T-helper 1 cell treated with Interleukin-12 subunit alpha and Interleukin-12 subunit beta and Interleukin-4 antibody, amounts not matched to agents 30 μg/mL and 1 μg/mL, for 36 hours (primary cell): ENCODE data around the gene SNTG2.
"Not testable (repeated sequence)": the region's sequence is repeated elsewhere in the genome, so short reads cannot be mapped to it uniquely, and the experiment has no call there.

Experiments used
- H3K27ac Mint-ChIP-seq: one replicate; pipeline ENCODE4 v1.8.0; 2021; ENCODE audit warnings: mild to moderate bottlenecking, mixed read lengths
- H3K27me3 Mint-ChIP-seq: one replicate; pipeline ENCODE4 v1.8.0; 2021; ENCODE audit warnings: low read depth, mixed read lengths
- H3K36me3 Mint-ChIP-seq: one replicate; pipeline ENCODE4 v1.8.0; 2021; ENCODE audit warnings: low read depth, mixed read lengths
- H3K4me1 Mint-ChIP-seq: one replicate; pipeline ENCODE4 v1.8.0; 2021; ENCODE audit warnings: low read depth, mixed read lengths
- H3K4me3 Mint-ChIP-seq: one replicate; pipeline ENCODE4 v1.8.0; 2021; ENCODE audit warnings: mild to moderate bottlenecking, moderate library complexity, mixed read lengths
- H3K9me3 Mint-ChIP-seq: one replicate; pipeline ENCODE4 v1.8.0; 2021; ENCODE audit warnings: mixed read lengths

The SNTG2 gene

DNA sequence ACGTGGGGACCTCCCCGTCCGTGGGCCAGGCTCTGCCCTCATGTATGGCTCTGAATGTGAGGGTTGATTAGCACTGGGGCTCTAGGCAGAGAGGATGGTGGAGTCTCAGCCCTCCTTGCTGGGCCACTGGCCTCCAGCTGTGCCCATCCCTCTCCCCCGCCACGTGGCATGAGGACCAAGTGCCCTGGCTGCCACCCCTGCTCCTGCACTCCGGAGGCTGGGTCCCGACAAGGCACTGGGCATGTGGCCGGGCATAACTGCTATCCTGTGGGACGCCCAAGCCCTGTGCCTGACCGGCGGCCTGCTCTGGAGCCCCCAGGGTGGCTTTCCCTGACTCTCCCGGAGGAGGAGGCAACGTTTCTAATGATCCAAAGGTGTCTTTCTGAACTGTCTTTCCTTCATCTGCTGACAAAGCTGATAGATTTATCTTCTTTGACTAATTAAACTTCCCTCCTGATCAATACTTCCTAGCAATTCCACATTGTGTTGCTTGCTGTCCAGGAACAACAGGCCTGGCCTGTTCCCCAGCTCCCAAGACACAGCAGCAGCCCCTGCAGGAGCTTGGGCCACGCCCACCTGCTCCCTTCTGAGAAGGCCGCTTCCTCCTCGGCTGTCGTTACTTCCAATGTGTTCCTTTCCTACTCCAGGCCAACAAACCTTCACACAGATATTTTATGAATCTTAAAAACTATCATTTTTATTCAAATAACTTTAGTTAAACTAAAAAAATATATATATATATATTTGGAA, 132.0 kb downstream of the SNTG2 start:
- H3K9me3 Mint-ChIP-seq = no peaks in the 10 kb centered on the region
- H3K27me3 Mint-ChIP-seq = no peaks in the 10 kb centered on the region
- H3K4me1 Mint-ChIP-seq = no peaks in the 10 kb centered on the region
- H3K4me3 Mint-ChIP-seq = no peak overlapping the region
- no peak overlapping the region for H3K27ac Mint-ChIP-seq
- no peaks in the 10 kb centered on the region for H3K36me3 Mint-ChIP-seq

DNA sequence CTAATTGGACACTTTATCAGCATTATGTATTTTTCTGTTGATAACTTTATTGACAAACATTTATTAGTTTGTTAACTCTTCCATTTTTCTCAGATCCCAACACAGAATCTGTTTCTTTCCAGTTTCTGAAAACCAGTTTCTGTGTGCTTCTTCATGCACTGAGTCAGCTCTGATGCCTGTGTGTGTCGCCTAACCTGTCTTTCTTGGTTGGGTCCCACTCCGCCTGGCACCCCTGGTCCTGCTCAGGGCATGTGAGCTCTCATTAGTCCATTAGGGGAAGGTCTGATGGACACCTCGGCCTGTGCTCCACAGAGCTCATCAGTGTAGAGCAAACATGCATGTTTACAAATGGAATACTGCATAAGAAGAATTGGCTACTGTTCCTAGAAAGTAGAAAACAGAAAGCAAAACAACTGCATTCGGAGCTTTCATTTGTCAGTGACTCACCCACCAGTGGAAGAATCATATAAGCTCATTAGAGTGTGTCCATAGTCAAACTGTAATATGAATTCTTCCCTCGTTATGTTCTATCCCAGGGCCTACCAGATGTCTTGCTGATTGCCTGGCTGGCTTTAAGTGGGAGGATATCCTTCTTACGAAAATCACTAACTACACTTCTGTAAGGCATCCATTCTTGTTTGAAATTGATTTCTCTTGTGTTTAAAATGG, 137.7 kb downstream of the SNTG2 start:
- Mint-ChIP-seq H3K36me3 (peaks cover 2% of the 10 kb centered on the region), H3K4me1 (peaks cover 2% of the 10 kb centered on the region), H3K27me3 (no peaks in the 10 kb centered on the region), H3K9me3 (no peaks in the 10 kb centered on the region), H3K27ac (no peak overlapping the region), H3K4me3 (no peak overlapping the region)

DNA sequence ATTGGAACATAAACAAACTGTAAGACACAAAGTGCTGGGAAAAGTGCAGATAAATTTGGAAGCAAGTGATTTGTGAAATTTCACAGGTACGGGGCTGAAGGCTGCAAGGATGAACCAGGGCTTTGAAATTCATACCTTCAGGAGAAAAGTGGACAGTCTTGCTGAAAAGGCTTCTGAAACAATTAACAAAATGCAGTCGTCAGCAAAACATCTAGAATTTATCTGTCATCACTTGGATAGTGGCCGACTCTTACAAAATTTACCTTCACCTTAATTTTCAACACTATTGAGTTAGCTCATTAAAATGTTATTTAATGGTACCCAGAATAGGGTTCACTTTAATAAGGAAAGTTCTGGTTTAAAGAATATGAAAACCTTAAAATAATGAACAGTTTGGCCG, 138.3 kb downstream of the SNTG2 start:
- peaks cover 2% of the 10 kb centered on the region for H3K4me1 Mint-ChIP-seq
- no peaks in the 10 kb centered on the region for H3K9me3 Mint-ChIP-seq
- peaks cover 2% of the 10 kb centered on the region for H3K36me3 Mint-ChIP-seq
- no peak overlapping the region for H3K4me3 Mint-ChIP-seq
- no peak overlapping the region for H3K27ac Mint-ChIP-seq
- no peaks in the 10 kb centered on the region for H3K27me3 Mint-ChIP-seq

DNA sequence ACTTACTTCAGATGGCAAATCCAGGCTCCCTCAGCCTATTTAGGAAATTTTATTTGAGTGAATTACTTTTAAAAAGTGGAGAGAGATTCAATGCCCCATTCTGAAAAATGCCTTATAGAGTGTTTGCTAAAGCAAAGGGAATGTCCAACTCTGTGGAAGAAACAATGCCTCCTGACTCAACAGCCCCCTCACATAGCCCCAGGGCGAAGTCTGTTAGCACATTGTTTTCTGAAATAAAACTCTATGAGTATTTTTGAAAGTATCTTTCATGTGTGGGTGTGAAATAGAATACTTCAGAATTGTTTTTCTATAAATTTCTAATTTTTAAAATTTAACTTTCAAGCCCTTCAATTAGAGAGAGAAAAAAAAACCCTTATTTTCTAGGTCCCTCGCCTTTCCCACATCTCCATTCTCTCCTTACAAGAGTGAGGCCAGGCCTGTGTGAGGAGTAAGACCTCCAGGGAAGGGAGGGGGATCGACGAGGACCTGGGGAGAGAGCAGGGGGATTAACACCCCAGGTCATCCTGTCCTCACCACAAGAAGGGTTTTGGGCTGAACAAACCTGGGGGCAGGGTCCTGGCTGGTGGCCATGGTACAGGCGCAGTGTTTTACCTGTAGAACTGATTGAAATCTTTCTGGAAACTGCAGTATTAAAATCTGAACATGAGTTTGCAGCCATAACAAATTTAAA, 141.4 kb downstream of the SNTG2 start:
- Mint-ChIP-seq H3K4me1 (peaks cover 2% of the 10 kb centered on the region), H3K27me3 (no peaks in the 10 kb centered on the region), H3K4me3 (no peak overlapping the region), H3K36me3 (peaks cover 2% of the 10 kb centered on the region), H3K27ac (no peak overlapping the region), H3K9me3 (no peaks in the 10 kb centered on the region)

DNA sequence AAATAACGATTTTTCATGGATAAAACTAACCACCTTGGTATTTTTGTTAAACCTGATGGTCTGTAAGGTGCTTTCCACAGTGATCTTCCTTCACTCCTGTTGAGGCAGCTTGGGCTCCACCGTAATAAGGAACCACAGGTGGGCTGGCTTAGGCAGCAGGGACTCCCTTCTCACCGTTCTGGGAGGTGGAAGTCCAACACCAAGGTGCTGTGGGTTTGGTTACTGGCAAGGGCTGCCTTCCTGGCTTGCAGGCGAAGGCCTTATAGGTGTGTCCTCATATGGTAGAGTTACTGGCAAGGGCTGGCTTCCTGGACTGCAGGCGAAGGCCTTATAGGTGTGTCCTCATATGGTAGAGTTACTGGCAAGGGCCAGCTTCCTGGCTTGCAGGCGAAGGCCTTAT, 143.0 kb downstream of the SNTG2 start:
- H3K27me3 Mint-ChIP-seq, H3K4me1 Mint-ChIP-seq, H3K4me3 Mint-ChIP-seq, H3K36me3 Mint-ChIP-seq, H3K27ac Mint-ChIP-seq, H3K9me3 Mint-ChIP-seq: not testable (repeated sequence)

DNA sequence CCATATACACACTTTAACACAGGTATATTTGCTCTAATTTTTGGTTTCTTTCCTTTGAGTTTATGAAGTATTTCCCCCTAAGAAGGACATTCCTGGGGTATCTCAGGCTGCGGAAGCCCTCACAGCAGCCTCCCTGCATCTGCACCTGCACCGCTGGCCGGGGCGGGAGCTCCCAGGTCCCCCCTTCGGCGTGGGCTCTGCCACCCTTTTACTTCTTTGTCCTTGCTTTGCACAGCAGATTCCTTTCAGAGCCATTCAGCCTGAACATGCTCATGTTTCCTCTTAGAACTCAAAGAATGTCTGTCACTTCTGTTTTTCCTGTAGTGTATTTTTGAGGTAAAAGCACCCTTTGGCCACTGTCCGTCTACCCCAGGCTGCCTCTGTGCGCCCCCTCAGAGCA, 146.5 kb downstream of the SNTG2 start:
- Mint-ChIP-seq H3K4me1 (peaks cover 2% of the 10 kb centered on the region), H3K9me3 (no peaks in the 10 kb centered on the region), H3K27ac (no peak overlapping the region), H3K27me3 (no peaks in the 10 kb centered on the region), H3K36me3 (peaks cover 2% of the 10 kb centered on the region), H3K4me3 (no peak overlapping the region)

DNA sequence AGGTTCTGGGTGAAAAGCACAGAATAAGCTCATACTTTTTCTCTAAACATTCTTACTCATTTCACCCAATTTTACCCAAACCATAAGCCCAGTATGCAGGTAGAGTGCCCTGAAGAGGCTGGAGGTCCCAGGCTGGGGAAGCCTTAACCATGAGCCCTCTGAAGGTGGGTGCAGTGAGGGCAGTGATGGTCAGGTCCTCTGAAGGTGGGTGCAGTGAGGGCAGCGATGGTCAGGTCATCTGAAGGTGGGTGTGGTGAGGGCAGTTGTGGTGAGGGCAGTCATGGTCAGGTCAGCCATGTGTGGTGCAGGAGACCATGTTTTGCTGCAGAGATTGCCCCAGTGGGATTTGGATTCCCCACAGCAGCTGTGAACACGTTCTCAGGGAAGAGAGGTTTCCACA, 148.8 kb downstream of the SNTG2 start:
- no peak overlapping the region for H3K27ac Mint-ChIP-seq
- no peaks in the 10 kb centered on the region for H3K27me3 Mint-ChIP-seq
- H3K9me3 Mint-ChIP-seq = no peaks in the 10 kb centered on the region
- H3K4me1 Mint-ChIP-seq = no peaks in the 10 kb centered on the region
- no peak overlapping the region for H3K4me3 Mint-ChIP-seq
- H3K36me3 Mint-ChIP-seq = no peaks in the 10 kb centered on the region

DNA sequence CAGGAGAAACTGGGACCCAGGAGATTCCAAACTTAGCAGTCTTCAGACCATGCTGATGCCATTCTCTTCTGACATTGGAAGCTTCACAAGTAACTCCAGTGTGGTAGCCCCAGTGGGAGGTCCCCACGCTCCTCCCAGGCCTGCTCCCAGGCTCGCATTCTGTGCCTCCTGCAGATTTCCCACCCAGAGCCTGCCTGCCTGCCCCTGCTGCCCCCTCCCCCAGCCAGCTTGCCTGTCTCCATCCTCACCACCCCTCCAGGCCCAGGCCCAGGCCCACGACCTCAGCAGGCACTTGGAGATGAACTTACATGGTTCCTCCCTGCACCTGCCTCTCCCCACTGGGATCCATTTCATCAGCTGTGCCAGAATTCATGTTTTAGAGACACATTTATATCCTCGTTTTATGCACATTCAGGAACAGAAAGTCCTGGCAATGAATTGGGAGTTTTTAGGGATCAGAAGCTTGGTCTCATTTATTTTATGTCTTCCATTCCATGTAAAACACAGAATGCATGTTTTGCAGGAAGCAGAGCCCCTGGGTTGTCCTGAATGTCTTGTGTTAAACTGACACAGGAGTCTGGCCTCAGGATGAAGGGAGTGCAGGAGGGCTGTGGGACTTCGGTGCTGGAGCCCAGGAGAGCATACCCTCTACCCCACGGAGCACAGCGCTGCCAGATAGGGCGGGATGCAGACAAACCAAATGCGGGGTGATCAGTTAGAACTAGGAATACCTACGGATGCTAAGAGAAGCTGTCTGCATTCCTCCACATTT, 150.5 kb downstream of the SNTG2 start:
- Mint-ChIP-seq H3K9me3 (no peaks in the 10 kb centered on the region), H3K27ac (no peak overlapping the region), H3K4me3 (no peak overlapping the region), H3K4me1 (no peaks in the 10 kb centered on the region), H3K36me3 (no peaks in the 10 kb centered on the region), H3K27me3 (no peaks in the 10 kb centered on the region)

DNA sequence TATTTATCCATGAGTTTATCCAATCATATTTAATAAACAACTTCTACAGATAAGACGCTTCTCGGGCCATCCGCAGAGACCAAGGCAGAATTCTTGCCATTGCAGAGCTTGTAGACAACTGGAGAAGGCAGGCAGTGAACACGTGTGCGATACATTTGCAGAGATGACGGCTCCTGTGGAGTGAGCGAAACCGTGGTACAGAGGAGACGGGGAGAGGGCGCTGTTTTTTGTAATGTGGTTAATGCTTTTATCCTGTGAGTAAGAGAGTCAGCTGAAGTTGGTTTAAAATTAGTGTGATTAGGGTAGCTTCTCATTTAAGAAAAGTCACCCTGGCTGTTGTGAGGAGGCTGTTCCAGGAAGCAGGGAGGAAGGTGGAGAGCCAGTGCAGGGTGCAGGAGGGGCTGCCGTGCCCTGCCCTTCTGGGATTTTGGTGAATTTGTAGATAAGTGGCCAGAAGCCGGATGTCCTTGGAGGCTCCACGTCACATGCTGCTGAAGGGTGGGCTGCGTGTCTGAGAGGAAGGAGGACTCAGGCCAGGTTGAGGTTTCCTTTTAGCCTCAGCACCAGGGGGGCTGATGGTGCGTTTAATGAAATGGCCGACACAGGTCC, 151.4 kb downstream of the SNTG2 start:
- no peaks in the 10 kb centered on the region for H3K9me3 Mint-ChIP-seq
- no peaks in the 10 kb centered on the region for H3K36me3 Mint-ChIP-seq
- no peak overlapping the region for H3K27ac Mint-ChIP-seq
- no peaks in the 10 kb centered on the region for H3K27me3 Mint-ChIP-seq
- no peaks in the 10 kb centered on the region for H3K4me1 Mint-ChIP-seq
- H3K4me3 Mint-ChIP-seq = no peak overlapping the region

DNA sequence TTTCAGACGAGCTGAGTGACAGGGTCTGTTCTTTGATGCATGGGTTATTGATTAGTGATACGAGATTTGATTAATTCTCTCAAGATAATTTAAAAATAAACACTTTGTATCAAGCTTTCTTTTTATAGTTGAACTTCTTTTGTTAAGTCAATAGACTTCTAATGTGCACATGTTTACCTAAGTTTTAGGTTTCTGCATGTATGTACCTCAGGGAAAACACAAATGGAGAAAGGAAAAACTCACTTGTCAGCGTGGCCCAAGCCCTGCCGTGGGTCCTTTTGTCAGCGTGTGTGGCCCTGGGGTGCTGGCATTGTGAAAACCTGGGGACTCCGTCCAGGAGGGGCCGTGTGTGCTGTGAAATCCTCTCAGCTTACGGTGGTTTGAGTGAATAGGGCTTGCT, 153.7 kb downstream of the SNTG2 start:
- H3K4me3 Mint-ChIP-seq = no peak overlapping the region
- H3K27me3 Mint-ChIP-seq = no peaks in the 10 kb centered on the region
- no peaks in the 10 kb centered on the region for H3K4me1 Mint-ChIP-seq
- no peaks in the 10 kb centered on the region for H3K9me3 Mint-ChIP-seq
- no peak overlapping the region for H3K27ac Mint-ChIP-seq
- no peaks in the 10 kb centered on the region for H3K36me3 Mint-ChIP-seq

DNA sequence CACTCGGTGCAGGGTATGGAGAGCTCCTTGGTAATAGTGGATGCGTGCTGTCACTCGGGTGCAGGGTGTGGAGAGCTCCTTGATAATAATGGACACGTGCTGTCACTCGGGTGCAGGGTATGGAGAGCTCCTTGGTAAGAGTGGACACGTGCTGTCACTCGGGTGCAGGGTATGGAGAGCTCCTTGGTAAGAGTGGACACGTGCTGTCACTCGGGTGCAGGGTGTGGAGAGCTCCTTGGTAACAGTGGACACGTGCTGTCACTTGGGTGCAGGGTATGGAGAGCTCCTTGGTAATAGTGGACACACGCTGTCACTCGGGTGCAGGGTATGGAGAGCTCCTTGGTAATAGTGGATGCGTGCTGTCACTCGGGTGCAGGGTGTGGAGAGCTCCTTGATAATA, 155.7 kb downstream of the SNTG2 start:
- not testable (repeated sequence) for H3K9me3 Mint-ChIP-seq, H3K36me3 Mint-ChIP-seq, H3K4me1 Mint-ChIP-seq, H3K4me3 Mint-ChIP-seq, H3K27ac Mint-ChIP-seq, H3K27me3 Mint-ChIP-seq

DNA sequence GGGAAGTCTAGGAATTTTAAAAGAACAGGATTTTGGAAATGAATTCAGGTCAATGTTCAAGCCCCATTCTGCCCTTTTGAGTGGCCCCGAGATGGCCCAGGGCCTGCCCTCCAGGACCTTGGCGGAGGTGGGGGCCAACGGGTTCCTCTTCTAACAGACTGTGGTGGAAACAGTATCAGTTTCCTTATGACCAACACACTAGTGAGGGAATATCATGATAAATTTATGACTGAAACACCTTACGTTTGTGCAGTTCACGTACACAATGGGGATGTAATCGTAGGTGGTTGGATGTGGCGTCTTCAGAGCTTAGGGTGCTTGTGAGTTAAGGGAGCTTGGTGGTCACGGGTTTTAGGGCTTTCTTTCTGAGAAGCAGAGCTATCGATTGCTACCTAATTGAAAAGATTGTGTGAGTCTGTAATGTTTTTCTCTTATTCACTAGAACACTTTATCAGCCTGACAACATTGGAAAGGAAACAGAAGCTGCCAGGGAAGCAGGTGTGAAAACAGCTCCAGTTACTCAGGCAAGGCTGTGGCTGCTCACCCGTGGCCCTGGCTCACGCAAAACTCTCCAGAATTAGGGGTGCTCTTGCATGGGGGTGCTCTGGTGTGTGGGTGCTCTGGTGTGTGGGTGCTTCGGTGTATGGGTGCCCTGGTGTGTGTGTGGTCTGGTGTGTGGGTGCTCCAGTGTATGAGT, 165.3 kb downstream of the SNTG2 start:
- Mint-ChIP-seq H3K27me3 (no peaks in the 10 kb centered on the region), H3K4me1 (peaks cover 3% of the 10 kb centered on the region), H3K4me3 (no peak overlapping the region), H3K36me3 (peaks cover 4% of the 10 kb centered on the region), H3K27ac (no peak overlapping the region), H3K9me3 (peaks cover 58% of the 10 kb centered on the region)

DNA sequence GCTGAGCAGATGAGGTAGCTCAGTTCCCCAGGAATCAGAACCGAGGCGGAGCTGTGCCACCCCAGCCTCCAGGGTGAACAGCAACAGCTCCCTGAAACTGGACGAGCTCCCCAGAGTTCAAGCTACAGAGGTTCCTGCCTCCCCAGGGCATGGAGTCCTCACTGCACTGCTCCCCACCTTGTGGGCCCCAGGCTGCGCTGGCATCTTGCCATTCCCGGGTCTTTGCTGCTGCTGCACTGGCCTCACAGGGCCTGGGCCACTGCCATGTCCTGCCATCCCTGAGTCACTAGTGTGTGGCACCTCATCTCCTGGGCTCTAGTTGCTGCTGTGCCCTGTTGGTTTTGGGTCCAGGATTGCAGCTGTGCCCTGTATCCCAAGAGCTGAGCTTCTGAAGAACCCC, 166.9 kb downstream of the SNTG2 start:
- Mint-ChIP-seq H3K27me3 (no peaks in the 10 kb centered on the region), H3K9me3 (peaks cover 47% of the 10 kb centered on the region), H3K36me3 (no peaks in the 10 kb centered on the region), H3K4me3 (no peak overlapping the region), H3K27ac (no peak overlapping the region), H3K4me1 (peaks cover 3% of the 10 kb centered on the region)

DNA sequence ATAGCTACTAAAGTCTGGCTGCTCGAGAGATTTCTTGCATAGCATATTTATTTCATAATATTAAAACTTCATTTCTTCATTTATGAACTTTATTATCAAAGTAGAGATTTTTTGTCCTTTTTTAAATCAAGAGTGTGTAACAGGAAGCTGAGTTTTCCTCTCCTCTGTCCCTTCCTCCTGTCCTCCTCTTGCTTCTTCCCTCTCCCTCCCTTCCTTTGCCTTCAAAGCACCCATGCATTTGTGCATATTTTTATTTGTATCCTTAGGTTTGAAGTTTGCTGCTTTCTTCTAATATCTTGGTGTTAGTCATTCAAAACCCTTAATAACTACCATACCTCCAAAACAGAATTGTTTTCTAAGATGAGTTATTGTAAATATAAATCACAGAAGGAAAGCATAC, 174.6 kb downstream of the SNTG2 start:
- H3K27me3 Mint-ChIP-seq = peaks cover 6% of the 10 kb centered on the region

More for the DNA sequence above, 174.6 kb downstream of the SNTG2 start:
- Mint-ChIP-seq H3K4me1 (no peaks in the 10 kb centered on the region), H3K27ac (no peak overlapping the region), H3K4me3 (no peak overlapping the region), H3K36me3 (no peaks in the 10 kb centered on the region), H3K9me3 (no peaks in the 10 kb centered on the region)
